ENCODE measurements around the gene PBX4.

PBX4 gene

DNA sequence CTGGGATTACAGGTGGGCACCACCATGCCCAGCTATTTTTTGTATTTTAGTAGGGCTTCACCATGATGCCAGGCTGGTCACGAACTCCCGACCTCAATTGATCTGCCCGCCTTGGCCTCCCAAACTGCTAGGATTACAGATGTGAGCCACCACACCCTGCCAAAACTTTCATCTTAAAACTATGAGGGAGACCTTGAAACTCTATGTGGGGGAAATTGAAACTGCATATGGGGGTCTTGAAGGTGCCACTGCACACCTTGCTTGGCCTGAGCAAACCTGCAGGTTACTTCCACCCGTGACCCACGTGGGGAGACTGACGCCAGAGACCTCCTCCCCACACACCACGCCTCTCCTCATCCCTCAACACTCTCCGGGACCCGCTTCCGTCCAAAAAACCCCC, 64.8 kb downstream of the PBX4 start:
- H3K27ac ChIP-seq: no peak overlapping the region
- TF ChIP-seq ZFX (IDR thresholded peaks at IDR 0.05; ENCODE audit: borderline replicate concordance) (no peak), CTCF (IDR thresholded peaks at IDR 0.05) (no peak)

GRCh38 chr19:19552798-19553197, 65.7 kb downstream of the PBX4 start:
- TF ChIP-seq CTCF (IDR thresholded peaks at IDR 0.05) (peak; percentile 34; the same call in 1 of the 2 replicates), ZFX (IDR thresholded peaks at IDR 0.05; ENCODE audit: borderline replicate concordance) (no peak)
- no peak overlapping the region for H3K27ac ChIP-seq

DNA sequence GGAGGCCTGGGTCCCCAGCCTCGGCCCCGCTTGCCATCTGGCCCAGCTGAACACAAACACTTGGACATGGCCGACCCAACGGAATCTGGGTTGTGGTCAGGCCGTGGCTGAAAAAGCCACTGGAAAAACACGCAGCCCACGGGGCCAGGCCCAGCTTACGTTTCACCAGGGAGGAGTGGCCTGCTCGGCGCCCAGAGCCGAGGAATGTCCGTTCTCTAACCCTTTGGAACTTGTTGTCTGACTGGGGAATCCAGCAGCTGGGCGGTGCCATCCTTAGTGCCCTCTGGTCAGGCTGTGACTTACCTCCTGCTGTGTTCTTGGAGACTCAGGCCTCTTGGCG, 66.7 kb downstream of the PBX4 start:
- H3K27ac ChIP-seq: no peak overlapping the region
- no peak for TF ChIP-seq ZFX (IDR thresholded peaks at IDR 0.05; ENCODE audit: borderline replicate concordance)
- TF ChIP-seq CTCF (IDR thresholded peaks at IDR 0.05): no peak

DNA sequence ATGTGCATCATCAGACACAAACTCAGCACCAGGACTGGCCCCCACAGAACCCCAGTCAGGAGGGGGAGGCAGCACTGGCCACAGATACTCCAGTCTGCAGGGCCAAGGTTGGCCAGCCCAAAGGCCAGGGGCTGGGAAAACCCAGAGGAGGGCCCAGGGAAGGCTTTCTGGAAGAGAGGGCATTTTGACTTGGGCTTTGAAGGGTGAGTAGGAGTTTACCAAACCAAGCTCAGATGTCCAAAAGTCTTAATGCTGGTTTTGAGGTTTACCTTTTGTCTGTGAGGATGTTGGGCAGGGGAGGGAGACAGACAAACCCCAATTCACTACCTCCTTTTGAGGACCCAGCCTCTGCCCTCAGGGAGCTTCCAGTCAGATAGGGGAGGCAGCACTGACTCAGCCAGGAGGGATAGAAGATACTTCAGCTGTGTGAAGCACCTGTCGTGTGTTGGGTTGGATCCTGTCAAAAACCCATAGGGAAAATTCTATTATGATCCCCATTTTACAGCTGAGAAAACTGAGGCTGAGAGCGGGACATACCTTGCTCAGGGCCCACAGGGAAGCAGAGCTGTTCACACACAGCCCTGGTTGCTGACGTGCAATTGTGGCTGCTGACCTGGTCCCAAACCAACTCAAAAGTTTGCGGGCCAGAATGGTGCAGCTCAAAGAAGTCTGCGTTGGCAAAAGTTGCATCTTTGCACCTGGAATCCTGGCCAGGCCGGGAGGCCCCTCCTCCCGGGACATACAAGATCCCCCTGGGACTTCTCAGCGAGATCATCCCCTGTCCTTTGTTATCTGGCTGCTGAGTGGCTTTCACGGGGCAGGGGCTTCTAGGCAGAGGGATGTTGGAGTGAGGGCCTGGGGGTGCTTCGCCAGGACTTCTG, 67.3 kb downstream of the PBX4 start:
- no peak for TF ChIP-seq CTCF (IDR thresholded peaks at IDR 0.05)
- no peak for TF ChIP-seq ZFX (IDR thresholded peaks at IDR 0.05; ENCODE audit: borderline replicate concordance)
- no peak overlapping the region for H3K27ac ChIP-seq

DNA sequence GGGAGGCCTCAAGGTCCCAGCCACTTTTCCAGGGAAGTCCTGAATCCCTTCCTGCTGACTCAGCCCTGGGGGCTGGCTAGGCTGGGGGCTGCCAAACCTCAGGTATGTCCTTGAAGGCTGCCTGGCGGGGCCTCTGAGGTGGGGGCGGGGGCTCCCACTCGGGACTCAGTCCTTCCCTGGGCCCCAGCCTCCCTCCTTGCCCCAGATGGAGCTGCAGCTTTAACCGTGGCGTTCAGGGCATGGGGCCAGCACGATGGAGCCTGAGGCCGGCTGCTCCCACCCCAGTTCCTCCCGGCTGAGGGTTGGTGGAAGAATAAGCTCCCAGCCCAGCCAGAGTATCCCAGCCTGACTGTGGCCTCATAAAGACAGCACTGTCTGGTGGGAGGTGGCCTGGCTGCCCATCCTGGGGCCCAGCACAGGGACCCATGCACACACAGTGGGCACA, 68.0 kb downstream of the PBX4 start:
- H3K27ac ChIP-seq: no peak overlapping the region
- TF ChIP-seq CTCF (IDR thresholded peaks at IDR 0.05): no peak
- TF ChIP-seq ZFX (IDR thresholded peaks at IDR 0.05; ENCODE audit: borderline replicate concordance): no peak

- no peak for TF ChIP-seq CTCF (IDR thresholded peaks at IDR 0.05)
- H3K27ac ChIP-seq: no peak overlapping the region
Observed at GRCh38 chr19:19549804-19550464, 68.6 kb downstream of the PBX4 start.
